ENCODE measurements around the gene ANK3. TPM values are rescaled to one million over a fixed set of nuclear protein-coding genes. Genes with fewer than 3 reads are reported as not detected.

Gene ANK3
- total RNA-seq, 2 donors from 2014 or later = 189 to 198 TPM

DNA sequence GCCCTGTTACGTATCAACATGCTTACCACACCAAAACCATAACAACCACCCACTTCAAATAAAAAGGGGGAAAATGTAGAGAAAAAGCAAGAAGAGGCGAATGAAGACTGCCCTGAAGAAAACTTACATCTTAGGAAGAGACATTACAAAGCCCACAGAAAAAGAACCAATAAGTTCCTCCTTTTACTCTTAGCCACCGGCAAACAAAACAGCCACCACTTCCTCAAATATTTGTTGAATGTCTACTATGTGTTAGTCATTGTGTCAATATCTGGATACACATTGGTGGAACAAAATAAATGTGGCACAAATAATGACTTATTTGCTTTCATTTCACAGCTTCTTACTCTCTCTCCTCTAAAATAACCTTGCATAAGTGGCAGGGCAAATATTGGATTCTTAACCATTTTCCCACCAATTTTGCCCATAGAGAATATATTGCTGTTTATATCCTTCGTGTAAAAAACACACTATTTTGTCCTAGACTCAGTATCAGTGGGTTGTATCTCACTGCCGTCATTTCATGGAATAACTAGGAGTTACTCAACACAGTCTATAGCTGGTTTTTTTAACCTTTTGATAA lies 106.8 kb downstream of the ANK3 start:
- H3K27ac ChIP-seq = peak overlapping the region; percentile 54 to 87
- TF ChIP-seq, protein P1, sequence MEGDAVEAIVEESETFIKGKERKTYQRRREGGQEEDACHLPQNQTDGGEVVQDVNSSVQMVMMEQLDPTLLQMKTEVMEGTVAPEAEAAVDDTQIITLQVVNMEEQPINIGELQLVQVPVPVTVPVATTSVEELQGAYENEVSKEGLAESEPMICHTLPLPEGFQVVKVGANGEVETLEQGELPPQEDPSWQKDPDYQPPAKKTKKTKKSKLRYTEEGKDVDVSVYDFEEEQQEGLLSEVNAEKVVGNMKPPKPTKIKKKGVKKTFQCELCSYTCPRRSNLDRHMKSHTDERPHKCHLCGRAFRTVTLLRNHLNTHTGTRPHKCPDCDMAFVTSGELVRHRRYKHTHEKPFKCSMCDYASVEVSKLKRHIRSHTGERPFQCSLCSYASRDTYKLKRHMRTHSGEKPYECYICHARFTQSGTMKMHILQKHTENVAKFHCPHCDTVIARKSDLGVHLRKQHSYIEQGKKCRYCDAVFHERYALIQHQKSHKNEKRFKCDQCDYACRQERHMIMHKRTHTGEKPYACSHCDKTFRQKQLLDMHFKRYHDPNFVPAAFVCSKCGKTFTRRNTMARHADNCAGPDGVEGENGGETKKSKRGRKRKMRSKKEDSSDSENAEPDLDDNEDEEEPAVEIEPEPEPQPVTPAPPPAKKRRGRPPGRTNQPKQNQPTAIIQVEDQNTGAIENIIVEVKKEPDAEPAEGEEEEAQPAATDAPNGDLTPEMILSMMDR (IDR thresholded peaks at IDR 0.05) = no peak
- H3K27me3 ChIP-seq = no peaks in the 10 kb centered on the region
- DNase-seq (ENCODE audit: low spot score) = no peak
- H3K4me1 ChIP-seq = peaks cover 0 to 44% of the 10 kb centered on the region in 2 donors
- no peak overlapping the region for H3K4me3 ChIP-seq
- H3K9me3 ChIP-seq = no peaks in the 10 kb centered on the region
- H3K36me3 ChIP-seq = peaks cover 10% of the 10 kb centered on the region

DNA sequence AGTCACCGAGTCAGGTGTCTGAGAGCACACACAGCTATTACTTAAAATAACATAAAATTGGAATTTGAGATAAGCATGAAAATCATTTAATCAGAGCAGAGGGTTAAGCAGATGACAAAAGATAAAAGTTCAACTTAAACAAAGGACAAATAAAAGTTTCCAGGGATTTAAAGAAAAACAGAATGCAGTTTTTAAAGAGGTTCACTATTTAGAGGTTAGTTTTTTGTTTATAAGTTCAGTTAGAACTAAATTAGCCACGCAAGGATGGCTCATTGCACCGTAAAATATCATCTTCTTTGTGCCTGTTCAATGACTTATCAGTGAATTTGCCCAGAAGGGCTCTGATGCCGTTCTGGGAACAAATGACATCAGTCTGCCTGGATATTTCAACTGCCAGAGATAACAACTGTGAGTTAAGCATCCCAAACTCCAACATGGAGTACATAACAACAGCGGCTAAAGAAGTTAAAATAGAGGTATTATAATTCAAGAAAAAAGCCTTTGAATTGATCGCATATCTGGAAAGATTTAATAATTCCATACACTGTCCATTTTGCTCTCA lies 107.8 kb downstream of the ANK3 start:
- TF ChIP-seq, protein P1 (IDR thresholded peaks at IDR 0.05) = no peak
- H3K27me3 ChIP-seq = no peaks in the 10 kb centered on the region
- no peak for DNase-seq (ENCODE audit: low spot score)
- no peaks in the 10 kb centered on the region for H3K9me3 ChIP-seq
- H3K36me3 ChIP-seq = peaks cover 17% of the 10 kb centered on the region
- H3K4me1 ChIP-seq = peaks cover 0 to 36% of the 10 kb centered on the region in 2 donors
- peak overlapping the region; percentile 54 to 87 for H3K27ac ChIP-seq
- H3K4me3 ChIP-seq = no peak overlapping the region

DNA sequence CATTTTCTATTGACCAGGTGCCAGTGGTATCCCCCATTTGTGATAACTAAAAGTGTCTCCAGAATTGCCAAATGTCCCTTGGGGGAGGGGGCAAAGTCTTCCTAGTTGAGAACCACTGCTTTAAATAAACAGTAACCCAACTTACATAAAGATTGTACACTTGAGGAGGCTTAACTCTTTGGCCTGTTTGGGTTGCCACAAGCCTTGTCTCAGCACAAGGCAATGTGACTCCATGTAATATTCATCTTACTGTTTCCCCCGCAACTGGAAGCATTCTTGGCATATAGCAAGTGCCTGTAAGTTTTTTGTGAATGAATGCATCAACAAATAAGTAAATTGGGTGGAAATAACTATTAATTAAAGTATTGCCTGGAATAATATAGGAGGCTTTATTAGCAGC lies 108.3 kb downstream of the ANK3 start:
- Histone ChIP-seq H3K36me3 (peaks cover 17% of the 10 kb centered on the region), H3K27me3 (no peaks in the 10 kb centered on the region), H3K9me3 (no peaks in the 10 kb centered on the region), H3K27ac (peak overlapping the region; percentile 54 to 87), H3K4me1 (peaks cover 0 to 30% of the 10 kb centered on the region in 2 donors), H3K4me3 (no peak overlapping the region)
- TF ChIP-seq, protein P1 (IDR thresholded peaks at IDR 0.05) = no peak
- DNase-seq (ENCODE audit: low spot score) = no peak

DNA sequence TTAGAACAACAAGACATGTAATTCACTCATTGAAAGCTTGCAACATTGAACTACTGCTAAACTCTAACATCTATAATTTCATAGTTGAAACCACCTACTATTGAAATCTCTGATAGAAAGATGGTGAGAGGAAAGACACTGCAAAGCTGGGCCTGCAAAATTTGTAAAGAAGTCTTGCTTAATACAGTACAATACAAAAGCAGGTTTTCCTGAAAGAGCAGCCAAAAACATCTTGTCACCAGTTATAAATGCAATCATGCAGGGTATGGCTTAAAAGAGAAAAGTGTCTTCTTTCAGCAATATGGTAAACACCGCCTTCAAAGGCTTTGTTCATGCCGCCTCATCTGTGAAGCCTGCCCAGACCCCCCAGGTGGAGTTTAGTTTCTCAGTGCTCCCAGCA lies 109.2 kb downstream of the ANK3 start:
- H3K27me3 ChIP-seq = no peaks in the 10 kb centered on the region
- TF ChIP-seq, protein P1 (IDR thresholded peaks at IDR 0.05) = no peak
- no peak for DNase-seq (ENCODE audit: low spot score)
- H3K9me3 ChIP-seq = no peaks in the 10 kb centered on the region
- H3K27ac ChIP-seq = peak overlapping the region; percentile 54 to 87
- peaks cover 0 to 26% of the 10 kb centered on the region in 2 donors for H3K4me1 ChIP-seq
- H3K4me3 ChIP-seq = no peak overlapping the region
- peaks cover 17% of the 10 kb centered on the region for H3K36me3 ChIP-seq

DNA sequence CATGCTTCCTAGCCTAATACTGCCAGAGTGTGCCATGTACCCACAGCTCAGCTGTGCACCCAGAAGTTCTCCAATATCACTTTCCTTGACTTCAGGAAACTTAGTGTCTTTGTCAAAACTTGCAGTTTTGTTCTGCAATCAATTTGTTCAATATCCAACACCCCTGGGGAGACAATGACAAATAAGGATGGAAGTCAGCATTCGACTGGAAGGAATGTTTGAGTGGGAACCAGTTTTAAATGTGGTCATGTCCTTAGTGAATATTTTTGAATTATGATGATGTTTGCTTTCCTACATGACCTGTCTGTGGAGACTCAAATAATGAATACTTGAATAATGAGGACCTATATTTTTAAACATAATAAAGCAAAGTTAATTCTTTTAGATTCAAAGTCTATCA lies 112.0 kb downstream of the ANK3 start:
- H3K4me1 ChIP-seq = peaks cover 0 to 18% of the 10 kb centered on the region in 2 donors
- no peak overlapping the region for H3K4me3 ChIP-seq
- H3K36me3 ChIP-seq = peaks cover 22% of the 10 kb centered on the region
- no peaks in the 10 kb centered on the region for H3K9me3 ChIP-seq
- TF ChIP-seq, protein P1 (IDR thresholded peaks at IDR 0.05) = no peak
- DNase-seq (ENCODE audit: low spot score) = no peak
- H3K27ac ChIP-seq = no peak overlapping the region
- H3K27me3 ChIP-seq = no peaks in the 10 kb centered on the region

DNA sequence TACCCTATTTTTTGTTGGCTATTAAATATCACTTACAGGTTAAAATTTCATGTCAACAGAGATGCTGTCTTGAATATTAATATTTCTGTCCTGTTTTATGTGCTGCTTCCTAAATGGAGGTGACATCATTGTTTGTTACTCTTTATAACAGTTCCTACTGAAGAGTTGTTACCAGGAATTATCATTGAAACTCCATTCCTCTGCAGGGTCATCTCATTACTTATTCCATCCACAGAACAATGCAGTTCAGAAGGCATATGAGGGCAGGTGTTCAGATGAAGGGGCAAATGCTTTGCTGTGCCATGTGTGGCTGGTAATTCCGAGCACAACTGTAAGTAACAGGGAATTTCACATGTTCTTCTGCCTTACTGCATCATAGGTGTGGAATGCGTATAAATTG lies 113.4 kb downstream of the ANK3 start:
- H3K36me3 ChIP-seq = peaks cover 22% of the 10 kb centered on the region
- DNase-seq (ENCODE audit: low spot score) = no peak
- TF ChIP-seq, protein P1 (IDR thresholded peaks at IDR 0.05) = no peak
- H3K27ac ChIP-seq = no peak overlapping the region
- no peaks in the 10 kb centered on the region for H3K27me3 ChIP-seq
- no peaks in the 10 kb centered on the region for H3K9me3 ChIP-seq
- H3K4me3 ChIP-seq = no peak overlapping the region
- peaks cover 0 to 4% of the 10 kb centered on the region in 2 donors for H3K4me1 ChIP-seq
